HG02623 (cell line): Measurements from ENCODE around the gene BARHL2.

Source experiments
- ATAC-seq: cut with Tn5 transposase; IDR thresholded peaks from one replicate; pipeline ENCODE4 v1.9.1; 2021; ENCODE audit warnings: moderate library complexity; ENCODE audit not compliant: unreplicated experiment

BARHL2 gene

DNA sequence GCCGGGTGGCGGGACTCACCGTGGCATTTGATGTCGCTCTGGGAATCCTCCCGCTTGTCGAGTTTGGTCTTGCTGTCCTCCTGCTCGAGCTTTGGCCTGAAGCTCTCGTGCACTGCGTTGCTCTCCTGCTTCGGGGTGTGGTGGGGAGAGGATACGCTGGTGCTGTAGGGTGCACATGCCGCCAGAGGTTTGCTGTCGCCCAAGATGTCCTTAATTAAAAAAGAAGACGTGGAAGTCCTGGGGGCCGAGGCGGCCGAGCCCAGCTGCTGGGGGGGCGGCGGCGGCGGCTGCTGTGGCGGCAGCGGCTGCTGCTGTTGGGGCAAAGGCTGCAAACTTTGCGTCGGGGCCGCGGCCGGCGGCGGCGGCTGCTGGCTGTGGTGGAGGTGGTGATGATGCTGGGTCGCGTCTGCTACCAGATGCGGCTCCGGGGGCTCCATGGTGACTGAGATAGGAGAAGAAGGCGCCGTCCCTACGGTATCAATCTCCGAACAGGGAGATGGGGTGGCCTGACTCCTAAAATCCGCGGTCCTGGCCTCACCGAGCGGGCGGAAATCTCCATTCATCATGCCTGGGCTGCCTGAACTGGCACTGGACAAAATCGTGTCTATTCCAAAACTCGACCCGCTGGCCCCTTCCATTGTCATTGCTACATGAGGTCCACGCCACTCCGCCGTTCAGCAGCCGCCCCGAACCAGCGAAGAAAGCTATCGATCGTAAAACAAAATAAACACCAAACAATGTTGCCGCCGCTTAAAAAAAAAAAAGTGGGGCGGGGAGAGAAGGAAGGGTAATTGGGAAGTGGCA, at the start of gene BARHL2:
BARHL2 (minus strand) TSS at position 751 of the 804 bp plus-strand sequence; CDS start at position 644, 107 bp downstream.
- ATAC-seq, result no peak

DNA sequence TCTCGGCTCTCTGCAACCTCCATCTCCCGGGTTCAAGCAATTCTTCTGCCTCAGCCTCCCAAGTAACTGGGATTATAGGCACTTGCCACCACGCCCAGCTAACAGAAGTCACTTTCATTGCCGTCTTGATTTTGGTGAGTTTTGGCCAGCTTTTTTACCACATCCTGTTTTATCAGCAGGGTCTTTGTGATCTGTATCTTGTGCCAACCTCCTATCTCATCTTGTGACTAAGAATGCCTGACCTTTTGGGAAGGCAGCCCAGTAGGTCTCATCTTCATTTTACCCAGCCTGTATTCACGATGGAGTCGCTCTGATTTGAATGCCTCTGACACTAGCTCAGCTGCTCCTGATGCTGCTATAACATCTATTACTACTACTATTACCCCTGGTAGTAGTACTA, 46.8 kb upstream of the BARHL2 start:
- ATAC-seq, result no peak

DNA sequence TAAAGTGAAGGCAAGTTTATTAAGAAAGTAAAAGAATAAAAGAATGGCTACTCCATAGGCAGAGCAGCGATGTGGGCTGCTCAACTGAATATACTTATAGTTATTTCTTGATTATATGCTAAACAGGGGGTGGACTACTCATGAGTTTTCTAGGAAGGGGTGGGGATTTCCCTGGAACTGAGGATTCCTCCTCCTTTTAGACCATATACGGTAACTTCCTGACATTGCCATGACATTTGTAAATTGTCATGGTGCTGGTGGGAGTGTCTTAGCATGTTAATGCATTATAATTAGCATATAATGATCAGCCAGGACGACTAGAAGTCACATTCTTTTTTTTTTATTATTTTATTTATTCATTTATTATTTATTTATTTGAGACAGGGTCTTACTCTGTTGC, 46.4 kb upstream of the BARHL2 start:
- ATAC-seq, result no peak

DNA sequence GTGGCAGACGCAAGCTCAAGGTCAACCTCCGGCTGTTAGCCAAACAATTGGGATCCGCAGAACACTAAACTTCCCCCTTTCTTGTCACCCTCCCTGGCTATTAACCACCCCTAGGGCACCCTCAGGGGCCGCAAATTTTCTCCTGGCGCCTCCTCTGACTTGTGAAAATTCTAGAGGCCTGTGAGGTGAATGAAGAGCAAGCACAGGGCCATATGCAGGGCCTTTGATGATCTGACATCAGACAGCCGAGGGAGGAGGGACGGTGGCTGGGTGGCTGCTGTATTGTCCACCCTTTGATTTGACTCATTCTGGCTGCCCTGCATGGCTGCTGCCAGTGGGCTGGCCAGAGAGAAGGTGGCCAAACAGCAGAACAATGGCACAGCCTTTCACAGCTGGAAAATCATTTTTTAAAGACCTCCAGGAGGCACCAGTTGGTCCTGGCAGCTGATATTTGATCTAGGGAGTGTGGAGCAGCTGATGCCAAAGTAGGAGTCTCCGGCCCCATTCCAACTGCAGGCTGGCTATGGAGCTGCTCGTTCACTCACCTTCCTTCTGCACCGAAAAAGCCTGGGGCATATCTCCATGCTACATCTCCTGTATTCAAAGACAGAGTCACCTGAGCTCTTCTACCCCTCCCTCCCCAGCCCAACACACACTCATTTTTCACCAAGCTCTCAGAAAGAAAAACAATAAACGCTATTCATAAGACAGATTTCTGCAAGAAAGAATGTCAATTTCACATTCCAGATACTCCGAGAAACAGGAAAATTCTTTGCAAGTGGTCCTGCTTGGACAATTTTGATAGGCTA, 44.9 kb upstream of the BARHL2 start:
- ATAC-seq, result no peak

DNA sequence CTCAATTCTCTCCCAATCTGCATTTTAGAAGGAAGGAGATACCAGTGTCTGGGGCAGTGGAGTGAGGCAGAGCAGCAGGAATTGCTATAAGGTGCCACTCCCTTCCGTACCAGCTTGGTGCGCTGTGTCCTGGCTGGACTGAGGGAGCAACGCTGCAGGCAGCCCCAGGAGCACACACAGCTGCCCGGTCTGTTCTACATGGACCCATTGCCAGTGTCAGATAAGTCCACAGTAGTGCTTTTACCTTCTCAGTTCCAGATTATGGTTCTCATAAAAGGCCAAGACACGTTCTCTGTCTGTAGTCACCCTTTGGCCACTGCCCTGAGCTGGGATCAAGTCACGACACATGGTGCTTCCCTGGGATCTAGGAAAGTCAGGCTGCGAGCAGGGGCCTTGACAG, 44.1 kb upstream of the BARHL2 start:
- no peak for ATAC-seq

DNA sequence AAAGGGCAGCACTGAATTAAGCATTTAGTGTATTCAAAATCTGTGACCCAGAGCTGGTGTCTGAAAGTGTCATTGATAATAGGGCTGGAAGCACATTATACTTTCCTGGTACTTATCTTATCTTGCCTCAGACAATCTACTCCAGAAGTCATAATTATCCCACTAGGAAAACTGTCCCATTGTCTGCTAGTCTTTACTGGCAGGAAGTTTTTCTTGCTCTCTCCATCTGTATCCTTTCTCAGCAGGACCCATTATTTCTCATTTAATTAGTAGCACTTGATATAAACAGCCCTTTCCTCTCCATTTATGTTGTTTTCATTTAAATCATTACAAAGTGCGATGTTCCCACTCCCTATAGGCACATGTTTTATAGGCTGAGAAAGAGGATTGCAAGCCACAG, 36.5 kb upstream of the BARHL2 start:
- no peak for ATAC-seq

DNA sequence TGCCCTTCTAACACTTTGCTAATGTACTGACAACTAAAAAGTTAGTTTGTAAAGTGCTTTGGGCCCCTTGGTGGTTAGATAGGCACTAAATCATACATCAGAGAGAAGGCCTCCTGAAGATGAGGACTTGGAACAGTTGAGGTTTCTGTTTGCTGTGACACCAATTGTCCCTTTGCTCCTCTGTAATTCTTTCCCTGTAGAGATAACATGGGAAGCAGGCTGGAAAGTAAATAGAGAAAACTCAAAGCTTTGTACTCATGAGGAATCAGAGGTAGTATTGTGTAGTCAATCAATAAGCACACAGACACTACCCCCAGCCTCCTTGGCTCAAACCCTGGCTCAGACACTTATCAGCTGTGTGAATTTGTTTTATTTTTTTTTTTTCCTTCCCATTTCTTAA, 31.6 kb upstream of the BARHL2 start:
- no peak for ATAC-seq

DNA sequence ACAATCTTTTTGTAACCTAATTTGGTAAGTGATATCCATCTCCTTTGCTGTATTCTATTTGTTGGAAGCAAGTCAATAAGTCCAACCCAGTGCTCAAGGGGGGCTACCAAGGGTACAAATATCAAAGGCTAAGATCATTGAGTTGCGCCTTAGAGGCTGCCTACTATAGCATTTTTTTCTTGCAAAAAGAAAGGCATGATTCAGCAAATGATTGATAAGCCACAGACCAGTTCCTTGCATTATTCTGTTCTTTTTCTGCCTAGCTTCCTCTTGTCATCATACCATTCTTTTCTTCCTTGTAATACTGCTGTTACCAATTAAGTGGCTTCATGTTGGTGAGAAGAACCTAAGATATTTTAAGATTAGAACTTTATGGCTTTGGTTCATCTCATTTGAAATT, 29.8 kb upstream of the BARHL2 start:
- ATAC-seq, result no peak

DNA sequence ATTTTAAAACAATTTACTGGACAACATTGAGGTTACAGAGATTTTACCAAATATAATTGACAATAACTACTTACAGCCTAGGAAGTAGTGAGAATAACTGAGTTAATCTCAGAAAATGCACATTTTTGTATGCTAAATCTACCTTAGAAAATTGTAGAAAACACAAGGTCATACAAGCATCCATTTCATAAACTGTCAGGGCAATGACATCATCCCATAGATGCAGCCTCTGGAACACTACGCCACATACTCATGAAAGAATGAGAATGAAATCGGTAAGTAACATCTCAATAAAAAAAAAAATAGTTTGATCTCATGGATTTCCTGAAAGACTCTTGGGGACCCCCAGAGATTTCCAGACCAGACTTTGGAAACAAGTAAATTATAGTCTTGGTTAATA, 28.9 kb upstream of the BARHL2 start:
- ATAC-seq, result no peak

DNA sequence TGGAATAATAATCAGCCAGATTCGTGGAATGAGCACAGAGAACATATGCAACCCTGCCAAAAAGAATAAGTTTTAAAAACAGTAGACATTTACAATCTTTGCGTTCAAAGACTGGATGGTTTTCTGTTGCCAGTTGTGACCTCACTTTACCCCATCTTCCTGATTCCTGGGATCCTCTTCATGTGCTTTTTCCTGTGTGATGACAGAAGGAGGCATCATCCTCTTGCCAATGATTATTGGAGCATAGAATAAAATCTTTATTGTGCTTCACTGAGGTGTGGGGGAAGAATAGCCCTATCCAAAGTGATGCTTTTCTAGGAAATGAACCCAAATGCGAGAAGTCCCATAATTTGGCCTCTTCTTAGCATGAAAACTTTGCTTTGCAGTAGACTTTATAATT, 15.0 kb upstream of the BARHL2 start:
- no peak for ATAC-seq

DNA sequence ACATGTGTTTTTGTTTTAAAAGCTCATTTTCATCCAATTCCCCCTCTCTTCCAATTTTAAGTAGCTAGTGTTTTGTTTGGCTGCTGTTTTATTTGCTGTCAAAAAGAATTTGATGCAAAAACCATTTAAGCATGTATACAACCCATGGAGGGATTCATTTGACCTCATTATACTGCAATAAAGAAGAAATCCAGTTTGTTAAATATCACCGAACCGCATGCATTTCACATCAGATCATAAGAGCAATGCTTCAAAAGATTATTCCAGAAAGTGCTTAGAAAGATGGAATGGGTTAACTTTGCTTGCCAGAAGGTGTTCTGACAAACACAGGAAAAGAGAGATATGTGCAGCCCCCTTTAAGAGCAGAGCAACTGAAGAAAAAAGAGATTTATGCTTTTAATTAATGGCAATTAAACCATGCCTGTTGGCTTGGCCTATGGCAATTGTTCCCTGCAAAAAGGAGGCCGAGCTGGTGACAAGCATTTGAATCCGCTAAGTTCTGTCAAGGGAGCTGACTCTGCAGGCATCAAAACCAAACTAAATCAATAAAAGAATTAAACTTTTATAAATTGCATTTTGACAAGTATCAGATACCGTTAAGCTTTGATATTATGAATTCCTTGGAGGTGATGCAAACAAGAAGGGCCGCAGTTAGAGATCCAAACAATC, 14.4 kb upstream of the BARHL2 start:
- ATAC-seq, result no peak

DNA sequence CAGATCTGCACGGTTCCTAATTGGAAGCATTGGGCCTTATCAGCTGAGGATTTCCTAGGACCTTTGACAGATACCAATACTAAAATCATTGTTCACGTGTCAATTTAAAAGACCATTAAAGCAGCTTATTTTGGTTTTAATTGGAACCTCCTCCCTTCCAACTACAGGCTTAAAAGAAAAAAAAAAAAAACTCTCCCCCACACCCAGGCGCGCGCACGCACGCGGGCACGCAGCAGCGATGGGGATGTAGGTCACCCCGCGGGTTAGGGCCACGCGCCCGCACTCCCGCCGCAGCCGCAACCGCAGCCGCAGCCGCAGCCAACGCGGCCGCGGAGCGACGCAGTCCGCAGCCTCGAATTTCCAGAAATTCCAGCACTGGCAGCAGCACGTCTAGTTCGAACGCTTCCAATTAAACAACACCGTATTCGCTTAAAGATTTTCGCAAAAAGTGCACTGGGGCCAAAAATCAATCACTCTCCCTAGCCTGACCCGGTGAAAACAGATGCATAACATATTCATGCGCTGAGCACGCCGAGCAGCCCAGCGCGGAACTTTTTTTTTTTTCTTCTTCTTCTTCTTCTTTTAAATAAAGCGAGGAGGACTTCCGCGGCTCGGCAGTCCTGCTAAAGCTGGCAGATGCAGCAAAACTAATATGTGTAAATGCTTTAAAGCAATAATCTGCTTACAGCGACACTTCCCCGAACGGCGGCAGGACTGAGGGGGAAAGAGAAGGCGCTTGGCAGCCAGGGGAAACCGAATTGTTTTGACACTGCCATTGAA, 13.3 kb upstream of the BARHL2 start:
- ATAC-seq, result no peak

DNA sequence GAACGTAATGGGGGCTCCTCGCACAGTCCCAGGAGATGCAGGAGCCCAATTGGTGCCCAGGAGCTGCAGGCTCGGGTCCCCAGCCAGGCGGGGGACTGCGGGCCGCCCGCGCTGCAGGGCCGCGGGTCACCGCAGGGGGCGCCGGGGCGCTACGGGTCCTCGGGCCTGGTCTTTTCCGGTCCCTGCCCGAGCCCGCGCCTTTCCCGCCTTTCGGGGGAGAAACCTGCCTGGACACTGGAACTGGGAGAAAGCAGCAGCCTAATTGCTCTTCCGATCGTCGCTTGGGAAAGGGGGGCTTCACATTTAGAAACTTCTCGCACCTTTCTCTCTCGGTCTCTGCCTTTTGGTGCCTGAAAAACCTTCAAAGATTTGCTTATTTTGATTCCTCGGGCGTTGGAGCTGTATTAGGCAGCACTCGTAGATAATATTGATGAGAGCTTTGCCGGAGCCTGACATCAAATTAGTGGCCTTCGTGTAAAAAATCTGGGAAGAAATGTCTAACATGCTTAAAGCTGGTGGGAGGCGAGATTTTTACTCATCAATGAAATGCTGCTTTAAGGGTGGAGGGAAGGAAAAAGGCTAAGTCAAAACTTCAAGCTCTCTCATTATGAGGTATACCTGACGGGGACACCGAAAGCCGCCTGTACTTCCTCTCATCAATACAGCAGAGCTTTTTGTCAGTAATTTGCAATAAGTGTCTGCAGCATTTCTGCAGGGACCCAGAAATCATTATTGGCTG, 12.6 kb upstream of the BARHL2 start:
- no peak for ATAC-seq

DNA sequence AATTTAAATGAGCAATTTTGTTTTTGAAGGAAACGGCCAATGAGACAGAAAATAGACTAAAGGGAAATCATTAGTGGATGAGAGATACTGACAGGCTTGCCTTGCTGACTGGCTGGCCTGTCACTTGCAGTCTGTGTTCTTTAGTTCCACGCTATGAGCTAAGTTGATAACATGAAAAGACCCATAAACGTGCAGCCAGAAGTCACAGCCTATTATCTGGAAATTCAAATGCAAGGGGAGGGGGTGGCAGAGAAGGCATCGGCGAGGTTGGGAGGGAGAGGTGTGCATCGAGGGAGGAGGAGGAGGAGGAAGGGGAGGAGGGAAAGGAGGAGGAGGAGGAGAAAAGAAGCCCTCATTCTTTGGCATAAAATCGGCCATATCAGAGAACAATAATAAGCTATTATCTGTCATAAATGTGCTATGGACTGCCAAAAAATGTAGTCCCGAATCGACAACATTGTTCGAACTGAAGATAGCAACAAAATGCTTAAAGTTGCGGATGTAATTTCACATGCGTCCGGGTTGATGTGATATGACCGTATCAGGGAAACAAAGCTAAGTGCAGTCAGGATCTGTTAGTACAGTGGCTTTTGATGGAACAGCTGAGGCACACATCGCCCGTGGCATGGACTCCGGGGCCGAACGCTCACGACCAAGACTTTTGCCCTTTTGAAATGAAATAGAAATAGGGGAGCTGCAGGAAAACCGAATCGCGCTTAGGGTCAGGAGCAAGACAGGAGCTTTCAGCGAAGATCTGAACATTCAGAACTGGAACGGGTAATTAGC, 11.6 kb upstream of the BARHL2 start:
- no peak for ATAC-seq

DNA sequence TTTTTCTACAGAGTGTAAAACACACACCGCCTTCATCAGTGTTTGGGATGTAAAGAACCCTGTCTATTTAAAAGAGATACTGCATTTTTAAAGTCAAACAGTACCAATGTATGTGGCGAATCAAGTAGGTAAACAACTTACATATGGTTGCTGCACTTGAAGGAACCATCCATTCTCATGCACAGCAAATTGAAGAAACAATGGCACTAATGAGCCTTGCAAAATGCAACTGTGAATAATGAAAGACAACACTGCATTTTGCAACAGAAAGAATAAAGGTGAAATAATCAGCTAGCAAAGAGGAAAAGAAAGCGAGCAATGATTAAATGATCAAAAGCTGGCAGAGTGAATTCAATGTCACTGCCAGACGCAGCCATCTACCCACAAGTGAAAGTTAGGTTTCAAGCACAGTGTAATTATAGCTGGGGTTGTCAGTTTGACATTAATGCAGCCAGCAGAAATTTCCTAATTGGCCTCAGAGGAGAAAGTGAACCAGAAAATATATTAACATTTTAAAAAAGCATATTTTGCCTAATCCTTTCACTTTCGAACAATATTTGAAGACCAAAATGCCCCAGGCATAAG, 10.9 kb upstream of the BARHL2 start:
- ATAC-seq, result no peak

DNA sequence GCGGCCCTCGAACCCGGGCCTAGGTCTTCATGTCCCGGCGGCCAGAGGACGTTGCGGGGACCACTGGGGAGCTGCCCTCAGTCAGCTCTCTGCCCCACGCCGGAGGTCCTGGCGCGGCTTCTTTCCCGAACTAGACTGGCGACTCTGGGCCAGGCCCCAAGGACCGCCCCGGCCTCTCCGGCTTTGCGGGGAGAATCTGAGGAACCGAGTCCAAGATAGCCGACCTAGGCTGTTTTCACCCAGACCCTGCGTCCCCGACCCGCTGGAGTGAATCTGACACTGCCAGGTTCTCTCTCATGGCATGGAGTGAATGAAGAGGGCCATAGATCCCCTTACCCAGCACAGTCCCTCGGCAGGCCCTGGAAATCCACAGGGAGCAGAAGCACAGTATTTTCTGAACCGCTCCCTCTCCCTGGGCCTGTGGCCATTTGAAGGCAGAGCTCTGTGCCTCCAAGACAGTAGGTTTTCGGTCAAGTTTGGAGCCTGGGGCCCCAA, 9.9 kb upstream of the BARHL2 start:
- ATAC-seq, result no peak

DNA sequence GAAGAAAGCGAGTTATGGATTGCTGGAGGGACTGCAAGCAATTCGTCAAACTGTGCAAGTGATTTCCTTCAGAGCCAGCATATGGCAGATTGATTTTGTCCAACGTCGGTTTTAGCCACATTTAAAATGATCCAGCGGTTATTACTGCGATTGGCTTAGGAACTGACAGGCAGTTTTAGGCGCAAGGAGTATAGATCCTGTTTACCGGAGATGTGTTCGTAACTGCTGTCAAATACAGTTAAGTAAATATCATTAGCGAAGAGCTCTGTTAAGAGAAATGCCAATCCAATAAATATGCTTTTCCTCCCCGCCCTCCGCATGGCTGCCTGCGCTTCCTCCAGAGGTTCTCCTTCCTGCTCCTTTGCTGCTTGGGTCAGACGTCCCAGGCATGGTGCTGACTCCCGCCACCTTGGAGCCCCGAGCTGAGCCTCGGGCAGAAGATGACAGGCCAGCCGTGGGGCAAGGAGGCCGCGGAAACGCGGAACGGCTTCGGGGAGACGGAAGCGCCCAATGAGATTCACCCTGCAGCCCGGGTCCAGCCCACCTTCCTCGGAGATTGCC, 9.4 kb upstream of the BARHL2 start:
- no peak for ATAC-seq

DNA sequence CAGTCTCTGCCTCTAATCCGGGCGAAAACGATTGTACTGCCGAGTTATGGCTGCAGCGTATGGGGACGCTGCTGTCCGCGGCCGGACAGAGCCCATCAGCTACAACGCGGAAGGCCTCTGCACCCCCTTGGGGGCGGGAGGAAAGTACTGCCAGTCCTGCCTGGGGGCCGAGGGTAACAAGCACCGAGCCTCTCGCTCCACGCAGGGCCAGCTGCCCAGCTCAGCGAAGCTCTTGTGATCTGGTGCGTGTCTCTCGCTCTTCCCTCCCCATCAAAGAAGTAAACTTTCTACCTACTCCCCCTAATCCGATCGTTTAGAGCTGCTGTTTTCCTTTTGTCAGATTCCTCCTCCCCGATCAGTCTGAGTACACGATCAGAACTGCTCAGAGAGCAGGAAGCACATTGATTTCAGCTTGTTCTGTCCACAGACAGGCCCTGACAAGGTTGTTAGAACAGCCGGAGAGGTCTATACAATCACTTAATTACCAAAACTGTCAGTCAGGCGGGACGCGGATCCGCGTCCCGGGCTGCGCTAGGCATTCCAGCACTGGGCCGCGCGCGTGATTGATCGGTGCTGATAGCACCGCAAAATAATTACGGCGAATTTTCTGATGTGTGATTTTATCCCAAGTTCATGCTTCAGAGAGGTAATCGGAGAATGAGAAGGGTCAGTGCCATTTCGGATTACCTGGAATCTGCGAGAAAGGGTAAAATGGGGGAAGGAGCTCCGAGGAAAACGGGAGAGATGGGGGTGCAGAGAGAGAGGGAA, 8.7 kb upstream of the BARHL2 start:
- no peak for ATAC-seq
